ENCODE results near the gene STYK1. TPM values are rescaled to one million over a fixed set of nuclear protein-coding genes. Genes with fewer than 3 reads are reported as not detected.

STYK1 gene
- total and polyA plus RNA-seq, 9 of the 15 experiments (the other 6 are each of a cell fraction or from before 2014, with no cell fraction given), result 0.31 to 1.8 (median 0.64) TPM

GRCh38 chr12:10721651-10722501 lies 48.0 kb upstream of the STYK1 start (continued):
- TF ChIP-seq ZBTB40 (IDR thresholded peaks at IDR 0.05) (0 out of 2 replicates have a peak, but pooled peaks have one; percentile 25), ZBTB40 (CRISPR knock-in tag; IDR thresholded peaks at IDR 0.05) (no peak), GABPB1 (CRISPR knock-in tag; IDR thresholded peaks at IDR 0.05) (peak; percentile 53; the same call in 1 of the 2 replicates), DACH1 (IDR thresholded peaks at IDR 0.05; ENCODE audit: partially characterized antibody) (peak; percentile 51), EP400 (IDR thresholded peaks at IDR 0.05) (peak; percentile 93)
- TF ChIP-seq, protein P1, sequence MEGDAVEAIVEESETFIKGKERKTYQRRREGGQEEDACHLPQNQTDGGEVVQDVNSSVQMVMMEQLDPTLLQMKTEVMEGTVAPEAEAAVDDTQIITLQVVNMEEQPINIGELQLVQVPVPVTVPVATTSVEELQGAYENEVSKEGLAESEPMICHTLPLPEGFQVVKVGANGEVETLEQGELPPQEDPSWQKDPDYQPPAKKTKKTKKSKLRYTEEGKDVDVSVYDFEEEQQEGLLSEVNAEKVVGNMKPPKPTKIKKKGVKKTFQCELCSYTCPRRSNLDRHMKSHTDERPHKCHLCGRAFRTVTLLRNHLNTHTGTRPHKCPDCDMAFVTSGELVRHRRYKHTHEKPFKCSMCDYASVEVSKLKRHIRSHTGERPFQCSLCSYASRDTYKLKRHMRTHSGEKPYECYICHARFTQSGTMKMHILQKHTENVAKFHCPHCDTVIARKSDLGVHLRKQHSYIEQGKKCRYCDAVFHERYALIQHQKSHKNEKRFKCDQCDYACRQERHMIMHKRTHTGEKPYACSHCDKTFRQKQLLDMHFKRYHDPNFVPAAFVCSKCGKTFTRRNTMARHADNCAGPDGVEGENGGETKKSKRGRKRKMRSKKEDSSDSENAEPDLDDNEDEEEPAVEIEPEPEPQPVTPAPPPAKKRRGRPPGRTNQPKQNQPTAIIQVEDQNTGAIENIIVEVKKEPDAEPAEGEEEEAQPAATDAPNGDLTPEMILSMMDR (IDR thresholded peaks at IDR 0.05 in 2 of 3, conservative IDR thresholded peaks at IDR 0.05 in 1 of 3; ENCODE audit: insufficient read depth in 2 of 3, low read depth in 1 of 3, low read length in 3 of 3), result 0 out of 6 replicates have a peak, but pooled peaks of 1 of the 3 experiments have one; percentile 13

All from K562 (cell line).